HepG2 (cell line): ENCODE results near the gene SGK1. TPM values are rescaled to one million over a fixed set of nuclear protein-coding genes. Genes with fewer than 3 reads are reported as not detected.
A peak's percentile ranks its signal among the peaks of the same experiment; 100 is the strongest.

Experiments used
- HES4 ChIP-seq: sonication (generic); formaldehyde crosslinking; IDR thresholded peaks from 2 replicates; pipeline ENCODE4 v1.9.0; 2021; ENCODE audit warnings: mild to moderate bottlenecking, missing genetic modification reagents, borderline replicate concordance
- HOXD1 ChIP-seq: sonication (generic); formaldehyde crosslinking; IDR thresholded peaks from 2 replicates; pipeline ENCODE4 v1.5.0; 2020; ENCODE audit warnings: missing genetic modification reagents
- KDM3A ChIP-seq: IDR thresholded peaks from 2 replicates; pipeline ENCODE4 v1.6.1; 2018; ENCODE audit warnings: low read depth, missing compliant biosample characterization
- LCORL ChIP-seq, 2 experiments: fragments of 450-650 bp in 1 of 2; sonication (generic) in 1 of 2; formaldehyde crosslinking in 1 of 2; IDR thresholded peaks; 2 replicates each; pipeline versions ENCODE4 v1.5.0 to v1.6.1; 2017 to 2020; ENCODE audit warnings: antibody characterized with exemption in 1 of 2, missing genetic modification reagents in 1 of 2
- MAZ ChIP-seq, 2 experiments: sonication (generic) in 1 of 2; formaldehyde crosslinking in 1 of 2; IDR thresholded peaks; 2 replicates each; pipeline versions ENCODE4 v1.5.0 to v1.6.1; 2012 to 2020; ENCODE audit warnings: low read depth in 2 of 2, mild to moderate bottlenecking in 2 of 2, borderline replicate concordance in 1 of 2, improper control_type of control experiment in 1 of 2, low read length in 1 of 2, missing genetic modification reagents in 1 of 2, moderate library complexity in 1 of 2
- MED13 ChIP-seq: sonication (generic); formaldehyde crosslinking; IDR thresholded peaks from 2 replicates; pipeline ENCODE4 v1.5.0; 2020; ENCODE audit warnings: missing genetic modification reagents
- MEIS1 ChIP-seq: sonication (generic); formaldehyde crosslinking; IDR thresholded peaks from 2 replicates; pipeline ENCODE4 v1.9.0; 2021; ENCODE audit warnings: mild to moderate bottlenecking, missing genetic modification reagents, moderate library complexity, borderline replicate concordance
- RORA ChIP-seq: sonication (generic); formaldehyde crosslinking; IDR thresholded peaks from 2 replicates; pipeline ENCODE4 v1.5.0; 2020; ENCODE audit warnings: mild to moderate bottlenecking, missing genetic modification reagents, moderate library complexity
- TFDP1 ChIP-seq: IDR thresholded peaks from 2 replicates; pipeline ENCODE4 v1.6.1; 2016; ENCODE audit warnings: missing compliant biosample characterization, missing genetic modification reagents, borderline replicate concordance
- ZKSCAN8 ChIP-seq: IDR thresholded peaks from 2 replicates; pipeline ENCODE4 v1.6.1; 2016; ENCODE audit warnings: borderline replicate concordance, missing genetic modification reagents, missing compliant biosample characterization
- ZNF264 ChIP-seq: sonication (generic); formaldehyde crosslinking; IDR thresholded peaks from 2 replicates; pipeline ENCODE4 v1.4.0; 2020; ENCODE audit warnings: missing genetic modification reagents
- ZNF75D ChIP-seq: sonication (generic); formaldehyde crosslinking; IDR thresholded peaks from 2 replicates; pipeline ENCODE4 v1.8.1; 2023; ENCODE audit warnings: missing genetic modification reagents, mild to moderate bottlenecking, borderline replicate concordance
- polyA plus RNA-seq, 8 experiments: library from polyadenylated mRNA; depleted of rRNA in 3 of 8; stranded (reverse) in 7 of 8; unstranded in 1 of 8; fragments of >200 nt; fragmentation: Illumina TruSeq in 4 of 8; extraction: Trizol in 4 of 8; gene quantifications; 2 replicates each; pipeline versions ENCODE4 v1.2.1 to v1.2.3, GENCODE V29; 2011 to 2016; ENCODE audit warnings: low read depth in 4 of 8, missing spikeins in 1 of 8, mixed read lengths in 1 of 8; ENCODE audit not compliant: insufficient read depth in 1 of 8
- total RNA-seq, 5 experiments: library from RNA; depleted of rRNA; stranded (reverse); fragments of >200 nt; fragmentation: Illumina TruSeq; extraction: Trizol; gene quantifications; 2 replicates each; pipeline ENCODE4 v1.2.3, GENCODE V29; 2016; ENCODE audit warnings: low read depth in 1 of 5
- TF ChIP-seq, protein P1 (sequence below): sonication (generic); formaldehyde crosslinking; IDR thresholded peaks from 2 replicates; pipeline ENCODE4 v1.4.0; 2020; ENCODE audit warnings: mild to moderate bottlenecking, missing genetic modification reagents
- TF ChIP-seq, protein P2 (sequence below): sonication (generic); formaldehyde crosslinking; conservative IDR thresholded peaks from 2 replicates; pipeline ENCODE4 v1.4.0; 2020; ENCODE audit warnings: mild to moderate bottlenecking, missing genetic modification reagents, moderate library complexity

SGK1 gene
- total and polyA plus RNA-seq, 2 of the 13 experiments (the other 11 are each of a cell fraction or from before 2014, with no cell fraction given) = 56.1 to 56.2 TPM

GRCh38 chr6:134199848-134200606 lies 117.9 kb downstream of the SGK1 start (continued):
- TF ChIP-seq, protein P1, sequence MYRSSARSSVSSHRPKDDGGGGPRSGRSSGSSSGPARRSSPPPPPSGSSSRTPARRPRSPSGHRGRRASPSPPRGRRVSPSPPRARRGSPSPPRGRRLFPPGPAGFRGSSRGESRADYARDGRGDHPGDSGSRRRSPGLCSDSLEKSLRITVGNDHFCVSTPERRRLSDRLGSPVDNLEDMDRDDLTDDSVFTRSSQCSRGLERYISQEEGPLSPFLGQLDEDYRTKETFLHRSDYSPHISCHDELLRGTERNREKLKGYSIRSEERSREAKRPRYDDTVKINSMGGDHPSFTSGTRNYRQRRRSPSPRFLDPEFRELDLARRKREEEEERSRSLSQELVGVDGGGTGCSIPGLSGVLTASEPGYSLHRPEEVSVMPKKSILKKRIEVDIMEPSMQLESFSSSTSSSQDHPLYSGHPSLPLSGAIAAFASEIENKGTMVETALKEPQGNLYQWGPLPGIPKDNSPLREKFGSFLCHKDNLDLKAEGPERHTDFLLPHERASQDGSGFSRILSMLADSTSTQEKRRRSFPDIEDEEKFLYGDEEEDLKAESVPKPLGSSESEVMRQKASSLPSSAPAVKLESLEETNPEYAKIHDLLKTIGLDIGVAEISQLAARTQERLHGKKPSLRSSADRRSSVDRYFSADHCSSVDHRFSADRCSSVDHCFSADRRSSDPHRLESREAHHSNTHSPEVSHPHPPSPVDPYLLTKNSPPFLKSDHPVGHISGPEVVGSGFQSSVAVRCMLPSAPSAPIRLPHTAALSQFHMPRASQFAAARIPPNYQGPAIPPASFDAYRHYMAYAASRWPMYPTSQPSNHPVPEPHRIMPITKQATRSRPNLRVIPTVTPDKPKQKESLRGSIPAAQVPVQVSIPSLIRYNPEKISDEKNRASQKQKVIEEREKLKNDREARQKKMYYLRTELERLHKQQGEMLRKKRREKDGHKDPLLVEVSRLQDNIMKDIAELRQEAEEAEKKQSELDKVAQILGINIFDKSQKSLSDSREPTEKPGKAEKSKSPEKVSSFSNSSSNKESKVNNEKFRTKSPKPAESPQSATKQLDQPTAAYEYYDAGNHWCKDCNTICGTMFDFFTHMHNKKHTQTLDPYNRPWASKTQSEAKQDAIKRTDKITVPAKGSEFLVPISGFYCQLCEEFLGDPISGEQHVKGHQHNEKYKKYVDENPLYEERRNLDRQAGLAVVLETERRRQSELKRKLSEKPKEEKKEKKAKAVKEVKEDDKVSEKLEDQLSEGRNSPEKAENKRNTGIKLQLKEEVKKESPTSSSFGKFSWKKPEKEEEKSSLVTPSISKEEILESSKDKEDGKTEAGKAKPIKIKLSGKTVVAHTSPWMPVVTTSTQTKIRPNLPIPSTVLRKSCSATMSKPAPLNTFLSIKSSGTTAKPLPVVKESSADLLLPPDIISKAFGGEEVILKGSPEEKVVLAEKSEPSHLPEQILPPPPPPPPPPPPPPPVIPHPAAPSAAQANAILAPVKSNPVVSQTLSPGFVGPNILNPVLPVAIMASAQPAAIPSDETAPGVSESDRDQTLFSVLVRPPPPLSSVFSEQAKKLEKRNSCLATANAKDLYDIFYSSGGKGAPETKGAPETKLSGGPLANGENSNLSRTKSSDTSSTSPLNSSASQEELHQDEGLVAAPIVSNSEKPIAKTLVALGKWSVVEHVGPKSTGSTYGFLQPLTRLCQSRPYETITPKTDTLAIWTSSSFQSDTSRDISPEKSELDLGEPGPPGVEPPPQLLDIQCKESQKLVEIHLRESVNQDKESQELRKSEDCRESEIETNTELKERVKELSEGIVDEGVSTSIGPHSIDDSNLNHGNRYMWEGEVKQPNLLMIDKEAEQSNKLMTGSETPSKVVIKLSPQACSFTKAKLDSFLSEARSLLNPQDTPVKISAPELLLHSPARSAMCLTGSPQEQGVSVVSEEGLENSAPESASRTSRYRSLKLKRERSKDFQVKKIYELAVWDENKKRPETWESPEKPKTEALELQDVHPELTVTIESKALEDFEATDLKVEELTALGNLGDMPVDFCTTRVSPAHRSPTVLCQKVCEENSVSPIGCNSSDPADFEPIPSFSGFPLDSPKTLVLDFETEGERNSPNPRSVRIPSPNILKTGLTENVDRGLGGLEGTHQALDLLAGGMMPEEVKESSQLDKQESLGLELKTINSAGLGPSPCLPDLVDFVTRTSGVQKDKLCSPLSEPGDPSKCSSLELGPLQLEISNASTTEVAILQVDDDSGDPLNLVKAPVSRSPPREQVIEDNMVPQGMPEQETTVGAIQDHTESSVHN (CRISPR knock-in tag) = no peak
- peak; percentile 89 for TF ChIP-seq MED13 (CRISPR knock-in tag)
- peak; percentile 92 for TF ChIP-seq KDM3A (CRISPR knock-in tag)
- no peak for TF ChIP-seq MEIS1 (CRISPR knock-in tag)
- TF ChIP-seq, protein P2, sequence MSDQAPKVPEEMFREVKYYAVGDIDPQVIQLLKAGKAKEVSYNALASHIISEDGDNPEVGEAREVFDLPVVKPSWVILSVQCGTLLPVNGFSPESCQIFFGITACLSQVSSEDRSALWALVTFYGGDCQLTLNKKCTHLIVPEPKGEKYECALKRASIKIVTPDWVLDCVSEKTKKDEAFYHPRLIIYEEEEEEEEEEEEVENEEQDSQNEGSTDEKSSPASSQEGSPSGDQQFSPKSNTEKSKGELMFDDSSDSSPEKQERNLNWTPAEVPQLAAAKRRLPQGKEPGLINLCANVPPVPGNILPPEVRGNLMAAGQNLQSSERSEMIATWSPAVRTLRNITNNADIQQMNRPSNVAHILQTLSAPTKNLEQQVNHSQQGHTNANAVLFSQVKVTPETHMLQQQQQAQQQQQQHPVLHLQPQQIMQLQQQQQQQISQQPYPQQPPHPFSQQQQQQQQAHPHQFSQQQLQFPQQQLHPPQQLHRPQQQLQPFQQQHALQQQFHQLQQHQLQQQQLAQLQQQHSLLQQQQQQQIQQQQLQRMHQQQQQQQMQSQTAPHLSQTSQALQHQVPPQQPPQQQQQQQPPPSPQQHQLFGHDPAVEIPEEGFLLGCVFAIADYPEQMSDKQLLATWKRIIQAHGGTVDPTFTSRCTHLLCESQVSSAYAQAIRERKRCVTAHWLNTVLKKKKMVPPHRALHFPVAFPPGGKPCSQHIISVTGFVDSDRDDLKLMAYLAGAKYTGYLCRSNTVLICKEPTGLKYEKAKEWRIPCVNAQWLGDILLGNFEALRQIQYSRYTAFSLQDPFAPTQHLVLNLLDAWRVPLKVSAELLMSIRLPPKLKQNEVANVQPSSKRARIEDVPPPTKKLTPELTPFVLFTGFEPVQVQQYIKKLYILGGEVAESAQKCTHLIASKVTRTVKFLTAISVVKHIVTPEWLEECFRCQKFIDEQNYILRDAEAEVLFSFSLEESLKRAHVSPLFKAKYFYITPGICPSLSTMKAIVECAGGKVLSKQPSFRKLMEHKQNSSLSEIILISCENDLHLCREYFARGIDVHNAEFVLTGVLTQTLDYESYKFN (CRISPR knock-in tag) = peak; percentile 96
- TF ChIP-seq HOXD1 (CRISPR knock-in tag) = peak; percentile 92; the same call in 1 of the 2 replicates
- TF ChIP-seq ZKSCAN8 (CRISPR knock-in tag) = peak; percentile 95; the same call in 1 of the 2 replicates
- TF ChIP-seq MAZ (IDR thresholded peaks at IDR 0.05; ENCODE audit: borderline replicate concordance, low read depth, low read length) = no peak
- no peak for TF ChIP-seq MAZ (CRISPR knock-in tag; IDR thresholded peaks at IDR 0.05; ENCODE audit: low read depth)
- no peak for TF ChIP-seq RORA
- TF ChIP-seq LCORL (IDR thresholded peaks at IDR 0.05) = peak; percentile 72; the same call in 1 of the 2 replicates
- TF ChIP-seq LCORL (CRISPR knock-in tag; IDR thresholded peaks at IDR 0.05) = peak; percentile 65; the same call in 1 of the 2 replicates
- TF ChIP-seq TFDP1 (CRISPR knock-in tag) = peak; percentile 38; the same call in 1 of the 2 replicates
- peak; percentile 65; the same call in 1 of the 2 replicates for TF ChIP-seq ZNF264 (CRISPR knock-in tag)
- no peak for TF ChIP-seq HES4
- no peak for TF ChIP-seq ZNF75D (CRISPR knock-in tag)
